ENCODE results near the gene PPP2R2B.
"Not testable (repeated sequence)": the region's sequence is repeated elsewhere in the genome, so short reads cannot be mapped to it uniquely, and the experiment has no call there.

PPP2R2B gene

DNA sequence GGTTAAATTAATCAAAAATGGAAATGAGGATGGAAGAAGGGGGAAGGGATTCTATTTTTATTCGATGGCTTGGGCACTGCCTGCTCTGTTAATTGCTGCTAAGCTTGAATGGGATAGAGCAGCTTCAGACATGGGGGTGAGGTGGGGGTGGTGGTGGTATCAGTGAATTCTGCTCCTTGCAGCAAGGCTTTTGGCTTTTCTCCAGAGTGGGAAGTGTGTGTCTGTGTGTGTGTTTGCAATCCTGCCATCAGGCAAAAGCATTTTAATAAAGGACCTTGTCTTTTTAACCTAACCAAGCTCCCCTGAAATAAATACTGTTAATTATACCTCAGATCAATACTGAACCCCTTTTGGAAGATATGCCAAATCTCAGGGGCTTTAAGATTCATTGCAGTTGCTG, 251.6 kb downstream of the PPP2R2B start:
- CTCF ChIA-PET = no interaction called here
- Mint-ChIP-seq H3K4me3 (no peak overlapping the region), H3K27ac (no peak overlapping the region), H3K4me1 (no peaks in the 10 kb centered on the region), H3K27me3 (no peaks in the 10 kb centered on the region), H3K36me3 (no peaks in the 10 kb centered on the region), H3K9me3 (no peaks in the 10 kb centered on the region)
- DNase-seq = no peak

DNA sequence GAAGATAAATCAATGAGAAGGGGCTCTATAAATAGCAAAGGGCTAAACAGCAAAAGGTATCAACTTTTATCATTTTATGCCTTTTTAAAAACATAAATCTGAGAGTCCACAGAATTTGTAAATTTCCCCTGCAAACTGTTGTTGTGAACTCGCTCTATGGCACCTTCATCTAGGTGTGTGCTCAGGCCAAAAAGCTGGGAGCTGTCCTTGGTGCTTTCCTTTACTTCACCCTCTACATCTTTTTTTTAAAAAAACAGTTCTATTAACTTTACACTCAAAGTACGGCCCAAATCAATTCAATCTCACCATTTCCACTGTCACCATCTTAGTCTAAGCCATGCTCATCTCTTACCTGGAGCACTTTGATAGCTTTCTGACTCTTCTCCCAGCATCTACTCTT, 254.4 kb downstream of the PPP2R2B start:
- no peak overlapping the region for H3K4me3 Mint-ChIP-seq
- H3K4me1 Mint-ChIP-seq = no peaks in the 10 kb centered on the region
- no peaks in the 10 kb centered on the region for H3K36me3 Mint-ChIP-seq
- no peaks in the 10 kb centered on the region for H3K27me3 Mint-ChIP-seq
- H3K27ac Mint-ChIP-seq = no peak overlapping the region
- CTCF ChIA-PET = no interaction called here
- DNase-seq = no peak
- H3K9me3 Mint-ChIP-seq = no peaks in the 10 kb centered on the region

DNA sequence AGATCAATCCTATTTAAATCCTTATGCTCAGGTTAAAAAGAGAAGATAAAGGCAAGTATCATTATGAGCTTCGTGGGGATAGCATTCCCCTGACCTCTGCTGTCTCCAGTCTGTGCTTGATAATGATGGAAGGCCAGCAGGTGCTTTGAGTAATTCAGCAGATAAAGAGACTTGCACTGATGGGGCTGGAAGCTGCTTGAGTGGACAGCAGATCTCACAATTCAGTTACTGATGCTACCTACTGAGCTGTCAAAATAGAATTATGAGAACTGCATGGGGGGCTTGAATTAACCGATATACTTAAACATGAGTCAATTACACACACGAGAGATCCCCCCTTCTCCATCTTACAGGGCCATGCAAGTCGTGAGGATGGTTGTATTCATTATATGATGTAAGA, 254.9 kb downstream of the PPP2R2B start:
- Mint-ChIP-seq H3K27me3 (no peaks in the 10 kb centered on the region), H3K4me3 (no peak overlapping the region), H3K9me3 (no peaks in the 10 kb centered on the region), H3K36me3 (no peaks in the 10 kb centered on the region), H3K4me1 (no peaks in the 10 kb centered on the region), H3K27ac (no peak overlapping the region)
- CTCF ChIA-PET = no interaction called here
- DNase-seq = no peak

DNA sequence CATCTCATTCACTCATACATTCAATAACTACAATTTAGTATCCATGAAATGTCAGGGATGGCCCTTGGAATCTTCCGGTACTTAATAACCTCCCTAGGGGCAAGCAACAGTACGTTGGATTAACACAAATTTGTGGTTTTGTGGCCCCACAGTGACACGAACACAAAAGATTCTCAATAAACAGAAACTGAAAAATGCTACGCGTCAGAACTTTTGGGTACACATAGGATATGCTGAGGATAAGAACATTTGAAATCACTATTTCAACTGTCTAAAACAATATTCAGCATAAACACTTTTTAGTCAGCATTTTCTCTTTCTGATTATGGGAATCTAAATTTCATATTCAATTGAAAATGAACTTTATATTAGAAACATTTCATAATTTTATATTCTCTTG, 255.5 kb downstream of the PPP2R2B start:
- H3K4me1 Mint-ChIP-seq = no peaks in the 10 kb centered on the region
- no peak overlapping the region for H3K4me3 Mint-ChIP-seq
- H3K27me3 Mint-ChIP-seq = no peaks in the 10 kb centered on the region
- CTCF ChIA-PET = no interaction called here
- no peaks in the 10 kb centered on the region for H3K36me3 Mint-ChIP-seq
- DNase-seq = no peak
- H3K9me3 Mint-ChIP-seq = no peaks in the 10 kb centered on the region
- H3K27ac Mint-ChIP-seq = no peak overlapping the region

DNA sequence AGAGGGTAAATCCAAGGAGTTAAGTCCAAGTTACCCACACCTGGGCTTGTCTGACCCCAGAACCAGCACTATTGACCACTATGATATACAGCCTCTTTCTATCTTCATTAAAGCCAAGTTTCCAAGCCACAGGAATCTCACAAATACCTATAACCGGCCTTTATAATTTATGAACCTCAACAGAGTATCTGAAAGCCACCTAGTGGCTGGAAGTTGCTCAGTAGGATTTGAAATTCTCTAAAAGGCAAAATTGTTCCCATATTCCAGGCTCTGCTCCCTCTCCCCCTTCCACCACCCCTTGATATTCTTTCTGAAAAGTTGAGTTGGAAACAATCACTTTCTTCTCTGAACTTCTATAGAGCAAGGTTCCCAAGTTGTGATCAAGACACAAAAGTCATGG, 256.2 kb downstream of the PPP2R2B start:
- Mint-ChIP-seq H3K9me3 (no peaks in the 10 kb centered on the region), H3K27ac (no peak overlapping the region), H3K27me3 (no peaks in the 10 kb centered on the region), H3K36me3 (no peaks in the 10 kb centered on the region), H3K4me1 (no peaks in the 10 kb centered on the region), H3K4me3 (no peak overlapping the region)
- no peak for DNase-seq
- CTCF ChIA-PET = no interaction called here

DNA sequence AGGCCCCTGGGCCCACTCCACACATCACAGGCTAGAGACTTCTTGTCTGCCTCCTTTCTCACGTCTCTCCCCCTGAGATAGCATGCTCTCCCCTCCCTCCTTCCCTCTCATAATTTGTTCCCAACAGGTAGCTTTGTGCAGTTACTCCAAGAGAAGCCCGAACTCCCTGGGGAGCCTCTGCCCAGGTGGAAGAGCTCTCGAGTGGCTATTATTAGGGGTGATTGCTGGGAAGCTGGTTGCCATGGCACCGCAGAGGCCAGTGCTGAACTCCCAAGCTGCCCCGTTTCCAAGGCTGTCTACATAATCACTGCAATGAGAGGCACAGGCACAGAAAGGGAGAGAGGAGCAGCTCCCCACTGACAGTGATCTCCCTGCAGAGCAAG, 257.9 kb downstream of the PPP2R2B start:
- H3K27me3 Mint-ChIP-seq = no peaks in the 10 kb centered on the region
- DNase-seq = no peak
- no peaks in the 10 kb centered on the region for H3K36me3 Mint-ChIP-seq
- no peak overlapping the region for H3K27ac Mint-ChIP-seq
- H3K9me3 Mint-ChIP-seq = no peaks in the 10 kb centered on the region
- H3K4me1 Mint-ChIP-seq = no peaks in the 10 kb centered on the region
- CTCF ChIA-PET = no interaction called here
- H3K4me3 Mint-ChIP-seq = no peak overlapping the region

DNA sequence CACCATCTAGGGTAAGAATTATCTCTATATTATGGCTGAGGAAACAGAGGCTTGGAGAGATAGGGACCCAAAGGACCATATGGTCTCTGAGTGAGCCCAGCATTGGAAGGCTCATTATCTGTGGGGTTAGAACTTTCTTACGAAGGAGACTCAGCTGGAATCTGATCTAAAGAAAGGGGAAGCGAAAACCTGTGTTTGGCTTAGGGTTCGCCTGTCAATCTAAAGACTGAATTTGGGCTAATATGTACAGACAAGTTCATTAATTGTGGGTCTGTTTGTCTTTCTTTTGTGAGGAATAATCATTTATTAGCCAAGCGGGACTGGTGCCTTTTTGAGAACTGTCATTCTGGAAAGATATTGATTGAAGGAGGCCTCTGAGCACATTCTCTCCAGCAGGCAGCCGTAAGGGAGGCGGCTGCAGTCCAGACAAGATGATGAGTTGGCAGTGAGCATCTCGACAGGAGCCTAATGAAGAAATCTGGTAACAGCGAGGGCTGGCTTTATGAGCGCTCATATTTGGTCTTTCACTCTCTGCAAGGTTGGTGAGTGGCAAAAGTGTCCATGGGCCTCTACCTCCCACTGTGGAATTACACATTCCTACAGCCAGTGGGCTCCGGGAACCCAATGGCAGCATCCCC, 258.4 kb downstream of the PPP2R2B start:
- H3K4me3 Mint-ChIP-seq = no peak overlapping the region
- no peaks in the 10 kb centered on the region for H3K9me3 Mint-ChIP-seq
- CTCF ChIA-PET = interaction anchor here (0.6 kb wide), 1 partner anchor 24 kb away, joined by 3 read pairs; no protein-coding TSS in a partner anchor
- no peaks in the 10 kb centered on the region for H3K4me1 Mint-ChIP-seq
- H3K27ac Mint-ChIP-seq = no peak overlapping the region
- no peaks in the 10 kb centered on the region for H3K36me3 Mint-ChIP-seq
- H3K27me3 Mint-ChIP-seq = no peaks in the 10 kb centered on the region
- no peak for DNase-seq

DNA sequence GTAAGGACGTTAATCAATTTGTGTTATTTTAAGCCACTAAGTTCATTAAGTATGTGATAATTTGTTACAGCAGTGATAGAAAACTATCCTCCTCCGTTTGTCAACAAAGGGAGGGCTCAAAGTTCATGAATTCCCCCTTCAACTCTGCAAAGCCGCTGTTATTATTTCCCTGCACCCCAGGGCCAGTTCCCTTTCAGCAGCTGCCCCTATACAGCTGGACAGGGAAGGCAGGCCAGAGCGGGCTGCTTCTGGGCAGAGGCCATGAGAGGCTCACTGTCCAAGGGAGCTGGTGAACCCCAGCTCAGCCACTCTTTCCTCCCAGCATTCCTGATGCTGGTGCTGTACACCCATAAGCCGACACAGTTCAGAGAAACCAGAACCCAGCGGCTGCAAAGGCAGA, 260.1 kb downstream of the PPP2R2B start:
- H3K4me3 Mint-ChIP-seq = no peak overlapping the region

DNA sequence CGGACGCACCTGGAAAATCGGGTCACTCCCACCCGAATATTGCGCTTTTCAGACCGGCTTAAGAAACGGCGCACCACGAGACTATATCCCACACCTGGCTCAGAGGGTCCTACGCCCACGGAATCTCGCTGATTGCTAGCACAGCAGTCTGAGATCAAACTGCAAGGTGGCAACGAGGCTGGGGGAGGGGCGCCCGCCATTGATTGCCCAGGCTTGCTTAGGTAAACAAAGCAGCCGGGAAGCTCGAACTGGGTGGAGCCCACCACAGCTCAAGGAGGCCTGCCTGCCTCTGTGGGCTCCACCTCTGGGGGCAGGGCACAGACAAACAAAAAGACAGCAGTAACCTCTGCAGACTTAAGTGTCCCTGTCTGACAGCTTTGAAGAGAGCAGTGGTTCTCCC, 268.8 kb downstream of the PPP2R2B start:
- CTCF ChIA-PET, H3K4me3 Mint-ChIP-seq, H3K9me3 Mint-ChIP-seq, H3K4me1 Mint-ChIP-seq, DNase-seq, H3K36me3 Mint-ChIP-seq, H3K27ac Mint-ChIP-seq, H3K27me3 Mint-ChIP-seq: not testable (repeated sequence)

More for the DNA sequence above, 260.1 kb downstream of the PPP2R2B start:
- H3K4me1 Mint-ChIP-seq = no peaks in the 10 kb centered on the region
- H3K9me3 Mint-ChIP-seq = no peaks in the 10 kb centered on the region
- no peaks in the 10 kb centered on the region for H3K27me3 Mint-ChIP-seq
- CTCF ChIA-PET = no interaction called here
- no peak overlapping the region for H3K27ac Mint-ChIP-seq
- H3K36me3 Mint-ChIP-seq = no peaks in the 10 kb centered on the region
- no peak for DNase-seq

DNA sequence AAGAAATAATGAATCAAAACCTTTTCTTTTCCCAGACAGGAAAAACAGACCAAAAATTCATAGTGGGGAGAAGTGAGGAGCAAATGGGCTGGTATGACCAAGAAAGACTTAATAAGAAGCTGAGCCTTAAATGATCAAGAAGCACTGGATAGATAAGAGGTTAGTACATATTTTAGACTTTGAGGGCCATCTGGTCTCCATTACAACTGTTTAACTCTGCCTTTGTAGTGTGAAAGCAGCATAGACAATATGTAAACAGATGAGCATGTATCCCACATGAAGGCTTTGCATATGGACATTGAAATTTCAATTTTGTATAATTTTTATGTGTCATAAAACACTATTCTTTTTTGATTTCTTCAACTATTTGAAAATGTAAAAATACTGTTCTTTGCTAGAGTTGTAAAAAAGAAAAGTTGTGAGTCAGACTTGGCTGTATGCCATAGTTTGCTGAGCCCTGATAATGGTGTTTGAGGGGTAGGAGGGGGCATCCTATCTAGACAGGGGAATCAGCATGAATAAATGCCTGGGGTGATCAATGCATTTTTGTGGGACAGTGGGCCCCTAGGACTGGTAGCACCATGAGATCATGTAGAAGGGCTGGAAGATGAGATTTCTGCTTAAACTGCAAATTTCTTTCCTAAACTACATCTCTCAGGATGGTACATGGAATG, 270.8 kb downstream of the PPP2R2B start:
- Mint-ChIP-seq H3K36me3 (no peaks in the 10 kb centered on the region), H3K27ac (no peak overlapping the region), H3K4me1 (no peaks in the 10 kb centered on the region), H3K27me3 (no peaks in the 10 kb centered on the region), H3K4me3 (no peak overlapping the region), H3K9me3 (no peaks in the 10 kb centered on the region)
- DNase-seq = no peak
- CTCF ChIA-PET = no interaction called here

DNA sequence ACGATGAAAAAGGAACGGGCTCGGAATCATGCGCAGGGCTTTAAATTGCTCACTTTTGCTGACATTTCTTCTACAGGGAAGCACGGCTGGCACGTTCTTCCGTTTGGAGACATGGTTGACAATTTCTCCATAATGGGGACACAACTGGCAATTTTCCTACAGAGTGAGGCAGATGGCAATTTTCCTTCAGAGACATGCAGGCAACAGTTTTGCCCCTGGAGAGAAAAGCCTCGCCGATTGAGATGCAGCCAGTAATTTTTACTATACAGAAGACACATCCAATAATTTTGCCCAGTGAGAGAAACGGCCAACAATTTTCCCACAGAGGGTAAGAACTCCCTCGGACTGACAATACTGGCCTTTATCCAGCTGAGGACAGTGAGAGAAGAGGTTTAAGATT, 271.7 kb downstream of the PPP2R2B start:
- Mint-ChIP-seq H3K4me3 (no peak overlapping the region), H3K36me3 (no peaks in the 10 kb centered on the region), H3K27me3 (no peaks in the 10 kb centered on the region), H3K9me3 (no peaks in the 10 kb centered on the region), H3K4me1 (no peaks in the 10 kb centered on the region), H3K27ac (no peak overlapping the region)
- CTCF ChIA-PET = no interaction called here
- no peak for DNase-seq

DNA sequence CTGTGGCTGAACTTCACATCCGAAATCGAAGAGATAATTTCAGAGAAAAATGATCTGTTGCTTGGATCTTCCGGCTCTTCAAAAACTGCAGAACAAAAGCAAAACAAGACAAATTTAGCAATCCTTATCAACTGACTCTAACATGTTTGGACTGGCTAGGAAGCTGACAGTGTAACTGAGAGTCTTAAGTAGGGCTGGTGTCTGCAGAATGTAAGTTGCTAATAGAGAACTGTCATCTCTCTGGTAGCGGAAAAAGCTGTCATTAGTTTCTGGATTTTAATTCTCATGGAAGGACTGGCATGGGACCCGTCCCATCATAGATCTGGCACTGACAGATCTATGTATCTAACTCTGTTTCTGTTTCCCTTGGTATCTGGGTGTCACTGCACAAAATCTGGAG, 278.2 kb downstream of the PPP2R2B start:
- Mint-ChIP-seq H3K27ac (no peak overlapping the region), H3K9me3 (no peaks in the 10 kb centered on the region), H3K4me3 (no peak overlapping the region), H3K27me3 (no peaks in the 10 kb centered on the region), H3K4me1 (no peaks in the 10 kb centered on the region), H3K36me3 (no peaks in the 10 kb centered on the region)
- DNase-seq = no peak
- CTCF ChIA-PET = no interaction called here

DNA sequence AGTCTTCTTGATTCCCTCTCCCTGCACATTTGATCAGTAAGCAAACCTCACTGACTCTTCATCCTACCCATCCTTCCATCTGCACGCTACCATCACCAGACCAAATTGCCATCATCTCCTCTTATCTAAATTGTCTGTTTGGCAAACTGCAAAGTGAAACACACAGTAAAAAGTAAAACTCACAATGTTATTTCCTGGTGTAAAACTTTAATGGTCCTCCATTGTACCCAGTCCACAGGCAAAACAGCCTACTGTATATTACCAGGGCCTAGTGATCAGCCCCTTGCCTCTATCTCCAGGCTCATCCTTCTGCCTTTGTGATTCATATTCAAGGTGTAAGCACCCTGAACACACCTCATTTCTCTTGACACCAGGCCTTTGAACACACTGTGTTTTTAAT, 279.3 kb downstream of the PPP2R2B start:
- Mint-ChIP-seq H3K36me3 (no peaks in the 10 kb centered on the region), H3K9me3 (no peaks in the 10 kb centered on the region), H3K4me3 (no peak overlapping the region), H3K27me3 (no peaks in the 10 kb centered on the region), H3K27ac (no peak overlapping the region), H3K4me1 (no peaks in the 10 kb centered on the region)
- no peak for DNase-seq
- CTCF ChIA-PET = no interaction called here

DNA sequence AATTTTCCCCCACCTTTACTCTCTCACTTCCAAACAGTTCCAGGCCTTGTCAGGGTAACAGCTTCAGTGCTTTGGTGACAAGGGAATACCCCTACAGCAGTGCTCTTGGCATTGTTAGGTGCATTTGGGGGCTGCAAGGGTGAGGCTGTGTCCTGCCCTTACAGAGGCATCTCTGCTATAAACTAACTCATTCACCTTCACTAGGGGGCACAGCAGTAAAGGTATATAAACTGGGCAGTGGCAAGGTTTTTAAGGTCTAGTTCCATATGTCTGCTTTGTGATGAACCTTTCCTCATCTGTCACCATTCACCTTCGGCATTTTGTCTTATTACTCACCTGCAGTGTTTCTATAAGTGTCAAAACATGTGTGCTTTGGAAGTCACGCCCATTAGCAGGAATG, 283.5 kb downstream of the PPP2R2B start:
- DNase-seq = no peak
- CTCF ChIA-PET = no interaction called here
- no peaks in the 10 kb centered on the region for H3K4me1 Mint-ChIP-seq
- H3K4me3 Mint-ChIP-seq = no peak overlapping the region
- H3K27me3 Mint-ChIP-seq = peaks cover 6% of the 10 kb centered on the region
- H3K36me3 Mint-ChIP-seq = no peaks in the 10 kb centered on the region
- no peaks in the 10 kb centered on the region for H3K9me3 Mint-ChIP-seq
- no peak overlapping the region for H3K27ac Mint-ChIP-seq

DNA sequence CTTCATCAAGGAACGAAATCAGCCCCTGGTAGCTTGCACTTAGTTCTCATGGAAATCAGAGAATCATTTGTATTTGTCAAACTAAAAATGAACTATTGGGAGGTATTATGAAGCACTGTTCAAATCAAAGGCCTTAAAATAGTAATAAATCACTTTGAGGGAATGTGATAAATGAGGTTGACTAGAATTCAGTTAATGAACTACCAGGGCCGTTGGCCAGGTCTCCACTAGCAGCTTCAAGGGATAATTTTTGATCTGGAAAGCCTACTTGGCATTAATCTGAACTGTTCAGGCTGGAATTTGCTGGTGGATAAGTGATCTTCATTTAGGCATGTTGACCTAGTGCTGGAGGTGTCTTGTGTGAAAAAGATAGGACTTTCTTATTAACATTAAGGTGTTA, 286.2 kb downstream of the PPP2R2B start:
- Mint-ChIP-seq H3K36me3 (no peaks in the 10 kb centered on the region), H3K4me3 (no peak overlapping the region), H3K27me3 (peaks cover 6% of the 10 kb centered on the region), H3K9me3 (no peaks in the 10 kb centered on the region), H3K4me1 (no peaks in the 10 kb centered on the region), H3K27ac (no peak overlapping the region)
- no peak for DNase-seq
- CTCF ChIA-PET = no interaction called here

DNA sequence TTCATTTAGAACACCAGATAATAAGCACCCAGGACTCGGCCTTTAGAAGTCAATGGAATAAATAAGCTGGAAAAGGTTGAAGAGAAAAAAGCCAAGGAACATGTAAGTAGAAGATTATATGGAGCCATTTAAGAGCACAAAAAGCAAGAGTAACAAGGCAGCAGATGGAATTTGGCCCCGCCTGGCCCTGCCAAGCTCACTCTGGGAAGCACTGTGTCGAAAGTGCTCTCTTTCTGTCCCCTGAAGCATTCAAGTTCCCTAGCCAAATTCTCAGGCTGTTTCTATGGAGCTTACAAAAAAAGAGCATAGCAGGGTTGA, 289.6 kb downstream of the PPP2R2B start:
- peaks cover 6% of the 10 kb centered on the region for H3K27me3 Mint-ChIP-seq
- CTCF ChIA-PET = no interaction called here
- H3K9me3 Mint-ChIP-seq = no peaks in the 10 kb centered on the region

More for the DNA sequence above, 289.6 kb downstream of the PPP2R2B start:
- Mint-ChIP-seq H3K36me3 (no peaks in the 10 kb centered on the region), H3K4me3 (no peak overlapping the region), H3K27ac (no peak overlapping the region), H3K4me1 (no peaks in the 10 kb centered on the region)
- no peak for DNase-seq
